HG02884 (cell line): ENCODE data around the gene GPR35.
"Not testable (repeated sequence)": the region's sequence is repeated elsewhere in the genome, so short reads cannot be mapped to it uniquely, and the experiment has no call there.

Source experiments
- ATAC-seq: cut with Tn5 transposase; IDR thresholded peaks from one replicate; pipeline ENCODE4 v1.9.1; 2021; ENCODE audit warnings: mild to moderate bottlenecking, moderate library complexity; ENCODE audit not compliant: unreplicated experiment

The GPR35 gene

DNA sequence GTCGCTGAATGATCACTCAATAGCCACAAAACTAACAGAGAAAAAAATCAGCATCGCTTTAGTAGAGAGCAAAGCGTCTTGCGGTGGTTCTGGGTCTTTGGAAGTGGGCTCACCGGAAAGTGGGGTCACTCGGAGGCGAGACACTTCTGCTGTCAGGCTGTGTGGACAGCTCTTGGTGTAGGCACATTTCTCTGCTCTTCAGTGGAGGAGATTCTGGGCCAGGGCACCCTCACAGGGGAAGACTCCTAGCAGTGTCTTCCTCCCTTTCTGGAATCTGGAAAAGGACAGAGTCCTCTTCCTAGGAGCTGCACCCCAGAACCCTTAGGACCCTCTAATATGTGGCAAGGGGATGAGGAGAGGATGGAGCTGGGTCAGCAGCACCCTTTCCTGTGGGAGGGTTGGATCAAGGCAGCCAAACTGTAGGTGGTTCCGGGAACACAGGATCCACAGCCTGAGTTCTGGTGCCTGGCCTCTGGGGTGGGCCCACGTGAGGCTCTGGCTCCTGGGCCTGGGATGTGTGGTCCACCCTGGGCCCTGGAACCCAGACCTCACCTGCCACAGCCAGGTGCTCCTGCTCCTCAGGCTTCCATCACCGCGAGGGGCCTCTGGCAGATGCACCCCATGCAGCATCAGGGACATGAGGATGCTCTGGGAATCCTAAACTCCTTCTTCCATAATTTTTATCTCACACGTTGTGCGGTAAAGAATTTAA lies 25.1 kb downstream of the GPR35 start:
- ATAC-seq = no peak

GRCh38 chr2:240651185-240651584 lies 25.9 kb downstream of the GPR35 start:
- no peak for ATAC-seq

DNA sequence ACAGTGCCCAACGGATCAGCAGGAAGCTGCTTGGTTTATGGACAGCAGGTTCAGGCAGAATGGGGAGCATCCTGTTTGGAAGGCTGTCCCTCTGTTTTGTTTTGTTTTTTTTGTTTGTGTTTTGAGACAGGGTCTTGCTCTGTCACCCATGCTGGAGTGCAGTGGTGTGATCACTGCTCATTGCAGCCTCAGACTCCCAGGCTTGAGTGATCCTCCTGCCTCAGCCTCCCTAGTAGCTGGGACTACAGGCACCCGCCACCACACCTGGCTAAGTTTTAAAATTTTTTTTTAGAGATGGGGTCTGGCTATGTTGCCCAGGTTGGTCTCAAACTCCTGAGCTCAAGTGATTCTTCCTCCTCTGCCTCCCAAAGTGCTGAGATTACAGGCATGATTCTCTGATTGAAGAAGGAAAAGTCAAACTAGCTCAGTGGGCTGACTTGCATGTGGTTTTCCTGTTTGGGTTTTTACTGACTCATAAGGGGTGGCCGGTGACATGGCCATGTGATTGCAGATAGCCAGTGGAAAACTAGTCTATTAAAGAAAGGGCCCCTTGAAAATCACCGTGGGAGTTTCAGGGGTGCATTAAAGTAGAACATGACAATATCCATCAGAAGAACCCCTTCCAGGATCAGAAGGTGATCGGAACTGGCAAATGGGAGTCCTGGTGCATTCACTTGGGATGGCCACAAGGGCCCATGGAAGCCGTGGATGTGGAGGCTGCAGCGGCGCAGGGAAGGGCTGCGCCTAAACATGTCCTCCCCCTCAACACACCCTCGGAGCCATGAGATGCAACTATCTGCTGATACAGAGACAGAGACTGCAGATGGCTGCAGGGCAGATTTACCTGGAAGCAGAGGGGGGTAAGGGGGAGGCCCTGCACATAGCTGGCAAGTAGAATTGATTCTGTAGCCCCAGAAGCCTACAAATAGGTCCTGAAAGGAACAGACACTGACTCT lies 30.9 kb downstream of the GPR35 start:
- no peak for ATAC-seq

GRCh38 chr2:240659883-240660282 lies 34.6 kb downstream of the GPR35 start:
- ATAC-seq = not testable (repeated sequence)

GRCh38 chr2:240662681-240663080 lies 37.4 kb downstream of the GPR35 start:
- no peak for ATAC-seq

- ATAC-seq = no peak
Measured at GRCh38 chr2:240663546-240664190, 38.4 kb downstream of the GPR35 start.

GRCh38 chr2:240664622-240665021 lies 39.3 kb downstream of the GPR35 start:
- ATAC-seq = no peak

DNA sequence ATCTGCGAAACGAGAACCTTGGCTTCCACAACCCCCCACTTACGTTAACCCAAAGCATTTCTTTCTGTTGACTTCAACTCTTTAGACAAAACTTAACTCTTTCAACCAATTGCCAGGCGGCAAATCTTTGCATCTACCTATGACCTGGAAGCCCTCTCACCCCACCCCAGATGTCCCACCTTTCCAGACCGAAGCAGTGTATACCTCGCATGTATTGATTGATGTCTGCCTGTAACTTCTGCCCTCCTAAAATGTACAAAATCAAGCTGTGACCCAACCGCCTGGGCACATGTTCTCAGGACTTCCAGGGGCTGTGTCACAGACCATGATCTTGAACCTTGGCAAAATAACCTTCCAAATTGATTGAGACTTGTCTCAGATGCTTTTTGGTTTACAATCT lies 45.1 kb downstream of the GPR35 start:
- no peak for ATAC-seq

DNA sequence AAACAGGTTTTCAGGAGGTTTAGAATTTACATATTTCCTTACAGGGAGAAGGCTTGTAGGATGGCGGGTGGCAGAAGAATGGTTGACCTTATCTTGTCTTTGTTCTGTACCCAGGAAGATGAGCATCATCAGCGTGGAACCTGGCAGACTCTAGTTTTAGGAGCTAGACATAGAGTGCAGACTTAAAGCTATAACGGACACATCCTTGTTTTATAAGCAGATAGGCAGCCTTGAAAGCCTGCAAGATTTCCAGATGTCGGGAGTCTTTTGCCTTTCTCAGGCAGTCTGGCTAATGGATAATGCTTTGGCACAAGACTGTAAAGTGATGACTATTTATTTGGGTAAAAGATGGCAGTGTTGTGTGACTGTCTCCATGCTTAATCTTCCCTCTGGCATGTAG lies 45.7 kb downstream of the GPR35 start:
- ATAC-seq = no peak

DNA sequence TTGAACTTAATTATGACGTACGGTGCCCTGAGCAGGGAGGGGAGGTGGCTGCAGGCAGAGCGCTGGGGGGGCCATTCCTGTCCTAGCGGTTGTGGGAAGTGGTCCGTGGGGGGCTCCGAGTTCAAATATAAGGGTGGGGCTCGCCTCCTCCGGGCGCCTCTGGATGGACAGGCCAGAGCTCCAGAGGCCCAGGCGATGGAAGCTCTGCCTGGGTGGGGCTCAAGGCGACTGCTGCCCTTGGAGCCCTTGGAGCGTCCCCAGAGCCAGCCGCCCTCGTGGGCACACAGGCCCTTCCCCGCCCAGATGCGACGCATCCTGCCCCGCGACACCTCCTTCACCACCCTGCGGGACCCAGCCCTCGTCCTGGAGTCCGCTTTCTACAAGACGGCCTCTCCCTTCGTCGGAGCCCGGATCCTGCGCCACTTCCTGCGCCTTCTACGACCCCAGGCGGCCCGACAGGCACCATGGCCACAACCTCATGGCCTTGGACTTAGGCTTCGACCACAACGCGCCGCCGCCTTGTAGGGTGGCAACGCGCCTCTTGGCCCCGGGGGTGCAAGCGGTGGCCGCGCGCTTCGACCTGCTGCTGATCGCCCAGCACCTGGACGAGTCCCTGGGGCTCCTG lies 46.9 kb downstream of the GPR35 start:
- no peak for ATAC-seq

GRCh38 chr2:240672701-240673190 lies 47.5 kb downstream of the GPR35 start:
- no peak for ATAC-seq

DNA sequence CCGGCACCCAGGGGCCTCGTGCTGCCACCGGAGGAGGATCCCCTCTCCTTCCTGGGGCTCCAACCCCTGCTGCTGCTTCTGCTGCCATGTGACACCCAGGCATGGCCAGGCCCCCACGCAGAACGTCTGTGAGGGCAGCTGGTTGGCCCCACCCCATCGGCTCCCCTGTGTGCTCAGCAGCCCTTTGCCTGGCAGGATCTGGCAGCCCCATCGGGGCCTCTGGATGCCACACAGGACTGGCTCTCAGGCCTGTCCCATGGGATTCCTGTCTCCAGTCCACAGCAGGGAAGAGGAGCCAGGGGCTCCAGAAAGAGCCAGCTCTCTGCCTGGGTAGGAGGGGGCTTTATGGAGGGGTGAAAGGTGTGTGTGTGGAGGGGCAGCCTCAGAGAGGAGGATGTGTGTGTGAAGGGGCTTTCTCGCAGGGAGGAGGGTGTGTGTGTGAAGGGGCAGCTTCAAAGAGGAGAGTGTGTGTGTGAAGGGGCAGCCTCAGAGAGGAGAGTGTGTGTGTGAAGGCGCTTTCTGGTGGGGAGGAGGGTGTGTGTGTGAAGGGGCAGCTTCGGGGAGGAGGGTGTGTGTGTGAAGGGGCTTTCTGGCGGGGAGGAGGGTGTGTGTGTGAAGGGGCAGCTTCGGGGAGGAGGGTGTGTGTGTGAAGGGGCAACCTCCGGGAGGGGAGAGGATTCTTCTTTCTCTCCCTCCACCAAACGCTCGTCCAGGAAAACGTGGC lies 49.3 kb downstream of the GPR35 start:
- not testable (repeated sequence) for ATAC-seq

- ATAC-seq = not testable (repeated sequence)
Measured at GRCh38 chr2:240675345-240675744, 50.1 kb downstream of the GPR35 start.

DNA sequence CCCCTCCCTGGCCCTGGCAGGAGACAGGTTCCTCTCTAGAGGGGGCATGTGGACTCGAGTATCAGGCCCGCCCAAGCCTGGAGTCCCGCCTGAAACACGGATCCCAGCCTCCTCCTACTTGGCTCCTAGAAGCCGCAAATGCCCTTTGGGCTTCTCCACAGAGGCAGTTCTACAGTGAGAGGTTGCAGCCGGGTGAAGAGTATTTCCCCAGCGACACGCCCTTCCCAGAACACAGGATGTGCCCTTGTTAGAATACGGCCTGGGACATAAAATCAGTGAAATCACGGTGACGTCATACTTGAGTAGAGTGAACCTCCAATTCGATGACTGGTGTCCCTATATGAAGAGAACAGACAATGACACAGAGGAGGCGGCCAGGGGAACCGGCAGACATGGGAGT lies 52.8 kb downstream of the GPR35 start:
- ATAC-seq = not testable (repeated sequence)

GRCh38 chr2:240678909-240679308 lies 53.6 kb downstream of the GPR35 start:
- not testable (repeated sequence) for ATAC-seq

GRCh38 chr2:240680185-240680584 lies 54.9 kb downstream of the GPR35 start:
- not testable (repeated sequence) for ATAC-seq
